ENCODE data around the gene KCNC1. TPM values are rescaled to one million over a fixed set of nuclear protein-coding genes. Genes with fewer than 3 reads are reported as not detected.

KCNC1 gene
- total and polyA plus RNA-seq, 2 experiments from 2014 or later = 0.01 to 0.20 TPM

DNA sequence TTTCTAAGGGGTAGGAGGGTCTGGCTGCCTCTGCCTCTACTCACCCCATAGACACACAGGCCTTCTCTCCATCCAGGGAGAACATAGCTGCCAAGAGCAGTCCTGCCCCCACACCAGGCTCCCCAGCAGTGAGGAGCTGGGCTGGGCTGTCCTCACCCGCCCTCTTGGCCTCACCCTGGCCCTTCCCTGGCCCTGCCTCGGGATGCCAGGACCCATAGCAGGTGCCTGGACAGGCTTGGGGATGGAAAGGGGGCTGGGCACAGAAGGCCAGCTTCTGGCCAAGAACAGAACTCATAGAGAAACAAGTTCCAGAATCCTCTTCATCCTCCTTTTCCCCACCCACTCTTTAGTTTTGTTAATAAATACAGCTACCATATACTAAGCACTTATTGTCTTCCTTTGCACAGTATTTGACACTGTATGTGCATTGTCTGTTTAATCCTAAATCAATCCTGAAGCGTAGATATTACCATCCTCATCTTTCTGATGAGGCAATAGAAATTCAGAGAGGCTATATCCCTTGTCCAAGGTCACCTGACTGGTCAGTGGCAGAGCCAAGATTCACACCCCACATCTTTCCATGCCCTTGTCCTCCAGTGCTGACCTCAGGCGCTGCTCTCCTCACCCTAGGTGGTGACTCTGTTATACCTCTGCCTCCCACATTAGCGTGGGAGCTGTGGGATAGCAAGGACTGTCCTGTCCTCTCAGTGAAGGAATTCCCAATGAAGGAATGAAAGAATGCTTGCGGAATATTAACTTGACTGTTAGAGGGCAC lies 37.2 kb upstream of the KCNC1 start:
- H3K9me3 ChIP-seq (ENCODE audit: low read depth) = no peaks in the 10 kb centered on the region
- no peak overlapping the region for H3K4me3 ChIP-seq
- no peaks in the 10 kb centered on the region for H3K36me3 ChIP-seq (replicated peaks; ENCODE audit: insufficient read depth, low read depth)
- no peak overlapping the region for H3K27ac ChIP-seq
- no peaks in the 10 kb centered on the region for H3K4me1 ChIP-seq (ENCODE audit: insufficient read depth)
- TF ChIP-seq EZH2phosphoT487 (IDR thresholded peaks at IDR 0.05; ENCODE audit: low read depth, severe bottlenecking, unreplicated experiment) (no peak), EZH2 (IDR thresholded peaks at IDR 0.05; ENCODE audit: borderline replicate concordance) (no peak)
- TF ChIP-seq, protein P1, sequence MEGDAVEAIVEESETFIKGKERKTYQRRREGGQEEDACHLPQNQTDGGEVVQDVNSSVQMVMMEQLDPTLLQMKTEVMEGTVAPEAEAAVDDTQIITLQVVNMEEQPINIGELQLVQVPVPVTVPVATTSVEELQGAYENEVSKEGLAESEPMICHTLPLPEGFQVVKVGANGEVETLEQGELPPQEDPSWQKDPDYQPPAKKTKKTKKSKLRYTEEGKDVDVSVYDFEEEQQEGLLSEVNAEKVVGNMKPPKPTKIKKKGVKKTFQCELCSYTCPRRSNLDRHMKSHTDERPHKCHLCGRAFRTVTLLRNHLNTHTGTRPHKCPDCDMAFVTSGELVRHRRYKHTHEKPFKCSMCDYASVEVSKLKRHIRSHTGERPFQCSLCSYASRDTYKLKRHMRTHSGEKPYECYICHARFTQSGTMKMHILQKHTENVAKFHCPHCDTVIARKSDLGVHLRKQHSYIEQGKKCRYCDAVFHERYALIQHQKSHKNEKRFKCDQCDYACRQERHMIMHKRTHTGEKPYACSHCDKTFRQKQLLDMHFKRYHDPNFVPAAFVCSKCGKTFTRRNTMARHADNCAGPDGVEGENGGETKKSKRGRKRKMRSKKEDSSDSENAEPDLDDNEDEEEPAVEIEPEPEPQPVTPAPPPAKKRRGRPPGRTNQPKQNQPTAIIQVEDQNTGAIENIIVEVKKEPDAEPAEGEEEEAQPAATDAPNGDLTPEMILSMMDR (IDR thresholded peaks at IDR 0.05; ENCODE audit: poor library complexity) = no peak
- WGBS (ENCODE audit: low lambda C conversion rate, missing lambda C conversion rate) = 68% methylated on average over 6 of the region's 6 CpGs
- H3K9me2 ChIP-seq (replicated peaks; ENCODE audit: insufficient read depth) = no peaks in the 10 kb centered on the region
- no peak overlapping the region for H2AFZ ChIP-seq
- H3K79me2 ChIP-seq = no peaks in the 10 kb centered on the region
- DNase-seq (ENCODE audit: low spot score) = no peak
- H3K27me3 ChIP-seq = peaks cover 52% of the 10 kb centered on the region
- no peaks in the 10 kb centered on the region for H4K20me1 ChIP-seq (ENCODE audit: insufficient read depth, poor library complexity, severe bottlenecking)
- H3K4me2 ChIP-seq = no peak overlapping the region

DNA sequence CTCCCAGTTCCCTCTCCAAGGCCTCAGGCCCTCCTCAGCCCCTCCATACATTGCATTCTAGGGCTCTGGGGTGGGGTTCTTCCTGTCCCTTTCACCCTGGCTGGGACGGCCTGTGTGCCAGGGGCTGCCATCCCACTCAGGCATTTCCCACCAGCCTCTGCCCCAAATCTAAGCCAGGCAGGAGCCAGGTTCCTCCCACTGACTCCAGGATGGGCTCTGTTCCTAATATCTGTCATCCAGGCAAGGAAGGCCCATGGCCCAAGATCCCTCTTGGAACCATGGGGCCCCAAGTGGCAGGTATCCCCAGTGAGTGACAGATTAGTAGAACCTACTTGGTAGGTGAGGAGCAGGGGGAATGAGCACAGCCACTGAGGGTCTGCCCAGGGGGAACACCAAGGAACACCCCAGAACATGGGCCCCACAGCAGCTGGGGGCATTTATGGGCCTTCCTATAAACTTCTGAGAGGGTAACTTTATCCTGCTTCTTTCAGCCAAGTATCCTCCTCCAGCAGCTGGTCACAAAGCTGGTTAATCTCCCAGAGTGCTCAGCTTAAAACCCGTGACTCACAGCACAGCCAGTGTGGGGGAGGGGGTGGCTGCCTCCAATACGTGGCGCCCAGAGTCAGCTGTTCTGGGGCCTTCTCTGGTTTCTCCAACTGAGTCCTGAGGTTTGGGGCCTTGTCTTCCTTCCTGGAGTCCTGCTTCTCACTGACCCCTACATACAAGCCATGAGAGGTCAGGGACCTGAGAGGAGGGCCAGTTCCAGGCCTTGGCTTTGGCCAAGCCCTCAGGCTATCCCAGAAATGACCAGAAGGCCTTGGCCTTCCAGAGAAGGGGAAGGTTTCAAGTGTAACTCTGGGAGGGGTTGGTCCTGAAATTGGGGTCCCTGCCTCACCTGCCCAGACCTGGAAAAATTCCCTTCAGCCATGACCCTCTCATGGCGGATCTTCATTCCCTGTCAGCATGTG lies 35.1 kb upstream of the KCNC1 start:
- Histone ChIP-seq H2AFZ (peak overlapping the region; percentile 45), H3K27ac (peak overlapping the region; percentile 63), H3K27me3 (peaks cover 34% of the 10 kb centered on the region), H4K20me1 (ENCODE audit: insufficient read depth, poor library complexity, severe bottlenecking) (no peaks in the 10 kb centered on the region), H3K79me2 (no peaks in the 10 kb centered on the region), H3K9me2 (replicated peaks; ENCODE audit: insufficient read depth) (no peaks in the 10 kb centered on the region), H3K9me3 (ENCODE audit: low read depth) (no peaks in the 10 kb centered on the region), H3K36me3 (replicated peaks; ENCODE audit: insufficient read depth, low read depth) (no peaks in the 10 kb centered on the region), H3K4me2 (no peak overlapping the region), H3K4me1 (ENCODE audit: insufficient read depth) (no peaks in the 10 kb centered on the region), H3K4me3 (no peak overlapping the region)
- WGBS (ENCODE audit: low lambda C conversion rate, missing lambda C conversion rate) = 61% methylated on average over 5 of the region's 5 CpGs
- TF ChIP-seq EZH2phosphoT487 (IDR thresholded peaks at IDR 0.05; ENCODE audit: low read depth, severe bottlenecking, unreplicated experiment) = no peak
- TF ChIP-seq, protein P1 (IDR thresholded peaks at IDR 0.05; ENCODE audit: poor library complexity) = no peak
- DNase-seq (ENCODE audit: low spot score) = peak; percentile 65

DNA sequence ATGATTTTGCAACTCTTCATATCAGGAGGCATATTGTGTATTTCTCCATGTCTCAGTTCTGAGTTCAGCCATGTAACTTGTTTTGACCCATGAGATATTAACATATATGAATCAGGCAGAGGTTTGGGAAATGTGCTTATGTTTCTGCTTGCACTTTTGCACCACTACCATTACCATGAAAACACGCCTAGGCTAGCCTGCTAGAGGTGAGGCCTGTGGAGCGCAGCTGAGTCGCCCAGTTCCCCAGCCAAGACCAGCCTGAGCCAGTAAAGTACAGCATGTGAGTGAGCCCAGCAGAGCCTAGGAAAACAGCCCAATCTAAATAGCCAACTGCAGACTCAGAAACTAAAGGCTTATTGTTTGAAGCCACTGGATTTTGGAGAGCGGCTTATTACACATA lies 33.6 kb upstream of the KCNC1 start:
- H3K27me3 ChIP-seq = peaks cover 18% of the 10 kb centered on the region
- no peak for DNase-seq (ENCODE audit: low spot score)
- H3K9me2 ChIP-seq (replicated peaks; ENCODE audit: insufficient read depth) = no peaks in the 10 kb centered on the region
- H3K36me3 ChIP-seq (replicated peaks; ENCODE audit: insufficient read depth, low read depth) = no peaks in the 10 kb centered on the region
- H3K4me1 ChIP-seq (ENCODE audit: insufficient read depth) = no peaks in the 10 kb centered on the region
- no peak overlapping the region for H3K27ac ChIP-seq
- no peak overlapping the region for H3K4me2 ChIP-seq
- TF ChIP-seq EZH2phosphoT487 (IDR thresholded peaks at IDR 0.05; ENCODE audit: low read depth, severe bottlenecking, unreplicated experiment) (no peak), EZH2 (IDR thresholded peaks at IDR 0.05; ENCODE audit: borderline replicate concordance) (no peak)
- TF ChIP-seq, protein P1 (IDR thresholded peaks at IDR 0.05; ENCODE audit: poor library complexity) = no peak
- no peak overlapping the region for H3K4me3 ChIP-seq
- H4K20me1 ChIP-seq (ENCODE audit: insufficient read depth, poor library complexity, severe bottlenecking) = no peaks in the 10 kb centered on the region
- no peaks in the 10 kb centered on the region for H3K9me3 ChIP-seq (ENCODE audit: low read depth)
- no peaks in the 10 kb centered on the region for H3K79me2 ChIP-seq
- WGBS (ENCODE audit: low lambda C conversion rate, missing lambda C conversion rate) = 91% methylated on average over 4 of the region's 4 CpGs
- no peak overlapping the region for H2AFZ ChIP-seq
